RKO (cell line): Measurements from ENCODE around the gene SYT3.

Experiments
- DNase-seq: peaks from one replicate; pipeline ENCODE4 v3.0.0-alpha.2; 2016; ENCODE audit warnings: low spot score

The SYT3 gene, protein sequence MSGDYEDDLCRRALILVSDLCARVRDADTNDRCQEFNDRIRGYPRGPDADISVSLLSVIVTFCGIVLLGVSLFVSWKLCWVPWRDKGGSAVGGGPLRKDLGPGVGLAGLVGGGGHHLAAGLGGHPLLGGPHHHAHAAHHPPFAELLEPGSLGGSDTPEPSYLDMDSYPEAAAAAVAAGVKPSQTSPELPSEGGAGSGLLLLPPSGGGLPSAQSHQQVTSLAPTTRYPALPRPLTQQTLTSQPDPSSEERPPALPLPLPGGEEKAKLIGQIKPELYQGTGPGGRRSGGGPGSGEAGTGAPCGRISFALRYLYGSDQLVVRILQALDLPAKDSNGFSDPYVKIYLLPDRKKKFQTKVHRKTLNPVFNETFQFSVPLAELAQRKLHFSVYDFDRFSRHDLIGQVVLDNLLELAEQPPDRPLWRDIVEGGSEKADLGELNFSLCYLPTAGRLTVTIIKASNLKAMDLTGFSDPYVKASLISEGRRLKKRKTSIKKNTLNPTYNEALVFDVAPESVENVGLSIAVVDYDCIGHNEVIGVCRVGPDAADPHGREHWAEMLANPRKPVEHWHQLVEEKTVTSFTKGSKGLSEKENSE

DNA sequence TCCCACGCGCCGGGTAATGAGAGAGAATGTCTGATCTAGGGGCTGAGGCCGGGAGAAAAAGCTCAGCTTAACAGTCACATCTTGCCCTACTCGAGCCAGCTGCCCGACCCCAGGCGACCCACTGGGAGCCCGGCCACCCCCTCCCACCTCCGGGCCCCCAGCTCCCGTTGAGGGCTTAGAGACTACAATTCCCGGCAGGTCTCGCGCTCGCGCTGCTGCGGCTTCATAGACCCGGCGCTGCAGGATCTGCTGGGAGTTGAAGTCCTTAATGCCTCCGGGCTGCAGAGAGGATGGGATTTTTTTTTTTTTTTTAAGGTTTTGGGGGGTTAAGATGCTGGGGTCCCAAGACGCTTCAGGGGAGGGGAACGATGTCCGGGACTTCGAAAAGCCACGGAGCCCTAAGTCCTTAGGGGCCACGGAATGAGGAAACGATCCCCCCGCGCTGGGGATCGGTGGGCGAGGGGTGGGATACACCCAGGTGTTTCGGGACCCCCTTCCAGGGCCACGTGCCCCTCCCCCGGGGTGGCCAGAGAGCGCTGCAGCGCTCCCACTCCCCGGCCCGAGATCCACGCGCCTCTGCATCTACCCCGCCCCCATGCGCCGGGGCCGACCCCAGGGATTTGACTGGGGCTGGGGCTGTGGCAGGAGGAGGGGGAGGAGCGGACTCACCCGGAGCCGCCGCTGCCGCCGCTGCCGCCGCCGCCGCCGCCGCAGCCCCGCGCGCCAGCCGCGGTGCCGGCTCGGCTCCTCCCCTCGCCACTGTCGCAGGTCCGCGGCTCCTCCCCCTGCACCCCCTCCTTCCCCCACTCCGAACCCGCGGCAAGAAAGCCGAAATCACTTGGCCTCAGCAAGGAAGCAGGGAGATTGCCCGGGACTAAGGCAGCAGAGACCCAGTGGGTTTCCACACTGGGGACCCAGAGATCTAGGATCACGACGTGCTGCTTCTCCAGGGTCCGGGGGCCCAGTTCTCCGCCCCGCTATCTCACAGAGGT, at the start of gene SYT3:
Gene SYT3 (minus strand): TSS at position 761 of the 992 bp plus-strand sequence. CDS start 2,470 bp downstream, outside the sequence.
- DNase-seq = no peak

DNA sequence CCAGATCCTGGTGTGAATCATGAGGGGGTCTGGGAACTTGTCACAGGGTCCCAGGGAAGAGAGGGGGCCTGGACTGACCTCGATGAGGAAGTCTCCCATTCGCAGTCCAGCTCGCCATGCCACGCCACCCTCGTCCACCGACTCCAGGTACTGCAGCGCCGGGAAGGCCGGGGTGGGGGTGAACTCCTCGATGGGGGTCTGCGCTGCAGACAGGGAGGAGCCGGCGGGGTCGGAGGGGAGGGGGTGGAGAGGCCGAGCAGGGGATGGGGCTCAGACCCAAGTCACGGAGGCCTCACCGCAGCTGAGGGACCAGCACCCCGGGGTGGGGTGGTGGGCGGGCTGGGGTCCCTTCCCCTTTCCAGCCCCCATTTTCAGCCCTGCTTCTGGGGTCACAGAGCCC, 49.1 kb upstream of the SYT3 start:
- DNase-seq = no peak

DNA sequence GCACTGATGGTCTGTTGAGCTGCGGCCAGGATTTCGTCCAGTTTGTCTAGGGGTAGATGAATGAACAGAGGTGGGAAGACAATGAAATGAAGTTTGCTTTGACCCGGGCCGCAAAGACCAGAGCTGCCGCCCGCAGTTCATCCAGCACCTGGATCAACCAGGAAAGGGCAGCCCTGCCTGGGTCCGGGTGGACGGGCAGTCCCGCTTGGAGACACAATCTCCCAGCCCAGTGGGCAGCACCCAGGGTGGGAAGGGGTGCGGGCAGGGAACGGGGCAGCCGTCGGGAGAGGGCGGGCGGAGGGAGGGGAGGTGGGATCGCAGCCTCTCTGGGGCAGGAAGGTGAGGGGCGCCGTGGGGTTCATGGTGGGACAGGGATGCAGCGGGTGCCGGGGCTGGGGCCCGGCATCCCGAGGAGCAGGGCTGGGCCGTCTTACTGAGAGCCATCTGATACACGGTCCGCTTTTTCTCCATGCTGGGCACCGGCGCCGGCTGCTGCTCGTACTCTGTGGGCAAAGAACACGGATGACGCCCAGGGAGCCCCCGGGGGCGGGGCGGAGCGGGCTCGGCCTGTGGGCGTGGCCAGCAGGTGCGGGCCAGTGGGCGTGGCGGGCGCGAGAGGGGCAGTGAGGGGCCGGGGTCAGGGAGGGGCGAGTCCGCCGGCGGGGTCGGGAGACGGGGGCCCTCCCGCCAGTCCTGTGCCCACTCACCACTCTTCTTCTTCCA, 46.8 kb upstream of the SYT3 start:
- DNase-seq = no peak

DNA sequence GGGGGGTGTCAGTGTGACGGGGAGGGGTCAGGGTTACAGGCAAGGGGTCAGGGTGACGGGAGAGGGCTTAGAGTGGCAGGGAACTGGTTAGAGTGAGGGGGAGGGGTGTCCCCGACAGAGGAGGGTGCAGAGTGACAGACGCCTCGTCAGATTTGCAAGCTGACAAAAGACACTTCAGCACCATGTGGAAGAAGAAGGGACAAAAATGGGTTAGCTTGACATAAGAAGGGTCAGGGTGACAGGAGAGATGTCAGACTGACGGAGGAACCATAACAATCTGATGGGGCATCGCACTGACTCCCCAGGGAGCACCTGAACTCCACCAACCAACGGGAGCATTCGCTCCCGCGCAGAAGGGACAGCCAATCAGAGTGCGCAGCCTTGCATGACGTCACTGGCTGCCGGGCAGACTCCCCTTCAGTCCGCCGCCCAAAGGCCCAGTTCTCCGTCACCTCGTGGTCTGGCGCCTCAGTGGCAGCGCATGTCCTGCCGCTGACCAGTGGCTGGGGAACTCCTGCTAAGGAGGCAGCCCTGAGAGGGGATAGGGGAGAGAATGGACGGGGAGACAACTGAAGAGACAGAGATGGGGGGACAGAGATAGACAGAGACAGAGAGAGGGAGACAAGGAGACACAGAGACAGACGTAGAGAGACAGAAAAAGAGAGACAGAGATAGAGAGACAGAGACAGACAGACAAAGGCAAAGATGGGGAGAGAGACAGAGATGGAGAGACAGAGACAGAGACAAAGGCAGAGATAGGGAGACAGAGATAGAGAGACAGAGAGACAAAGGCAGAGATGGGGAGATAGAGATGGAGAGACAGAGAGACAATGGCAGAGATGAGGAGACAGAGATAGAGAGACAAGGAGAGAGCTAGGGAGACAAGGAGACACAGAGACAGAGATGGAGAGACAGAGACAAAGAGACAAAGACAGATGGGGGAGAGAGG, 39.8 kb upstream of the SYT3 start:
- DNase-seq = peak; percentile 58

DNA sequence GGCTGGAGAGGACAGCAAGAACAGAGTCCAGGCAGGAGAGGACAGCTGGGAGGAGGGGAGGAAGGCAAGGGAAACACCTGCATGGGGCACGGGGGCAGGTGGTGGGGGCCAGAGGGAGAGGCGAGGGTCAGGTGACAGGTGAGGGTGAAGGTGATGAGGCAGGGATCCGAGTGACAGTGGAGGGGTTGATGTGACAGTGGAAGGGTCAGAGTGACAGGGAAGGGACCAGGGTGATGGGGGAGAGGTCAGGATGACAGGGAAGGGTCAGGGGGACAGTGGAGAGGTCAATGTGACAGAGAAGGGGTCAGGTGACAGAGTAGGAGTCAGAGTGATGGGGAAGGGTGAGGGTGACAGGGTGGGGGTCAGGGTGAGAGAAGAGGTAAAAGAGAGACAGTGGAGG, 38.6 kb upstream of the SYT3 start:
- no peak for DNase-seq

DNA sequence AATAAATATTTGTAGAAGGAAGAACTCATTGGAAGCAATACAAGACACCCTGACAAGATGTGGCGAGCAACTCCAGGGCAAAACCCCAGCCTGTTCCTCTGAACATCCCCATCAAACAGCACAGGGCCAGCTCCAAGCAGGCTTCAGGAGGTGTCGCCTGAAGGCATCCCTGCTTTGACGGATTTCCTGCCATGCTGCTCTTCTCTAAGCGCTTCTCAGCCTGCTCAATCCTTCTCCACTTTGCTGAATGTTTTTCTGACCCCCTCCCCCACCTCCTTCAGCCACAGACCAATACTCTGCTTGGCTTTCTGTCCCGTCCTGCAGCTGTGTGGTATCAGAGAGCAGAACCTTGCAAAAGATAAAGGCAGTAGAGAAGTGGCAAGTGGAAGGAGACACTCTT, 38.0 kb upstream of the SYT3 start:
- DNase-seq = no peak

DNA sequence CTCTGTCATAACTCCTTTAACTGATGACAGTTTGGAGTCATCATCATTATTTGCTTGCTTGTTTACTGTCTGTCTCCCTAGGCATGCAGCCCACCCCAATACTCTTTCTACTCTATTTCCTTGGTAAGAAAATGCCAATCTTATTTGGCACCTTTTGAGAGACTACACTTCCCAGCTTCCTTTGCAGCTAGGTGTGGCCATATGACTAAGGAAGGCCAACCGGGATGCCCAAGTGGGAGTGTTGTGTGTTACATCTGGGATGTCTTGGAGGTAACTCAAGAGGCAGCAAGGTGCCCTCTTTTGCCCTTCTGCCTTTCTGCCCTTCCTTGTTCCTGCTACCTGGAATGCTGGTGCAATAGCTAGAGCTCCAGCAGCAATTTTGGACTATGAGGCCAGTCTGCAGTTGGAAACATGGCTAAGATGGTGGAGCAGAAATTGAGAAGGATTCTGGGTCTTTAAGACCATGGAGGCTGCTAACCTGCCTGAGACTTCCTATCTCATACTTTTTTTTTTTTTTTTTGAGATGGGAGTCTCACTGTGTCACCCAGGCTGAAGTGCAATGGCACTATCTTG, 37.0 kb upstream of the SYT3 start:
- no peak for DNase-seq

DNA sequence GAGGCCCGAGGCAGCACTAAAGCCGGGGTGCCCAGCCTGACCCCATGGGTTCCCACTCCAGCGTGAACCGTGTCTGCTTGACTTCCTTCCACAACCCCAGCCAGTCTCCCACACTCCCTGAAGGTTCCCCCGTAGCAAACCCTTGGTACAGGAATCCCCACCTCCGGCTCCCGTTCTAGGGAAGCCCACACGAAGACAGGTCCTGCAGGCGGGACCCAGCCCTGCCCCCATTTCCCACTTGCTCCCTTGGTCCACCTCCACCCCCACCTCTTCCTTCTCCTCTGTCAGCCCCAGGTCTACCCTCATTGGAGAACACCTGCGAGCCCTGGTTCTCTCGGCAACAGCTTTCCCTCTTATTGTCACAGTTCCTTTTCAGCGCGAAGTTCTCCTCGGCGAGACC, 33.4 kb upstream of the SYT3 start:
- DNase-seq = no peak

DNA sequence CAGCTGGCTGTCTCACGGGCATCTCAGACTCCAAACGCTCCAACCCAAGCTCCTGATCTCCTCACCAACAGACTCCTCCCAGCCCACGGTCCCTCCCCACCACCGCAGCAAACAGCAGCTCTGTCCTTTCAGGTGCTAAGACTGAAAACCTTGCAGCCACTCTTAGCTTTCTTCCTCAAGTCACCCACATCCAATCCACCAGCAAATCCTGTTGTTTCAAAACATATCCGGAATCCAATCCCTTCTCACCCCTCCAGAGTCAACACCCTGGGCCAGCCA, 30.4 kb upstream of the SYT3 start:
- no peak for DNase-seq

DNA sequence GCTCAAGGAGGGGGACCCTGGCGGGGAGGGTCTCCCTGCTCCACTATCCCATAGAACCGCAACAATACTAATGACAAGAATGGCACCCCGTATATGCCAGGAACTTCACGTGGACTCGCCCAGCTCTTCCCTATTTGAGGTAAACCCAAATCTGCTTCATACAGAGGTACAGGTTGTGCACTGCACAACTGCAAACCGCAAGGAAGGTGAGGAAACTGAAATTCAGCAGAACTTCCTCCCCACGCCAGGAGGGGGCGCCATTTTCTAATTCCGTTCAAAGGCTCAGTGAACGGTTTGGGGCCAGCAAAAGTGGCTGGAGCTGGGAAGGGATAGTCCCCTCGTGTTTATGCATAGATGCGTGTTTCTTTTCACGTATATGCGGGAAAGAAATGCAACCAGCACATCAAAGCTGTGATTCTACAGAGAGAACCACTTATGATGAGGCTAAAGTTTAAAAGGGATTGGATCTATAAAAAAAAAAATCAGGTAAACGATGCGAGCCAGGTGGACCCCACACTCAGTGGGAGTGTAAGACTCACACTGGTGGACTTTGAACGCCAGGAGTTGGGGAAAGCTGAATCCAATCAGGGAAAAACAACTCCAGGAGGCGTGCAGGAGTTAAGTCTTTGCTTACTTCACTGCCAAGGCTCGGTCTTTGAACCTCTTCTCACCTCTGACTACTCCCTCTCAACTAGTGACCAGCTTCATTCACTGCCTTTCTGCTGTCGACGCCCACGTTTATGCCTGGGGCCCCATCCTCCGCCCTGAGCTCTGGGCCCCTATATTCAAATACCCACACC, 29.8 kb upstream of the SYT3 start:
- DNase-seq = no peak

DNA sequence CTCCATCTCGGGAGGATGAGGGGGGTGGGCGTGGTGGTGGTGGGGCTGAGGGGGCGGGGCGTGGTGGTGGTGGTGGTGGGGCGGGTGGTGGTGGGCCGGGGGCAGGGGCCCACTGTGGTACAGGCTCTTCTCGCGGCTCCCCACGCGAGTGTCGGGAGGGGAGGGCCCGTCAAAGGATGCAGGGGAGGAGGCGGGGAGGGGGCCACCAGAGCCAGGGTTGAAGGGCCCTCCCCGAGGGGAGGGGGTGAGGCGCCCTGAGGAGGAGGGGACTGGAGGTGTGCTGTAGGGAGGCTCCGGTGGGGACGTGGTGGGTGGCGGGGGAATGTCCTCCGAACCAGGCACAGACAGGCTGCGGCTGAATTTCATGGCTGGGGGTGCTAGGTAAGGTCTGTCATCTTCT, 29.2 kb upstream of the SYT3 start:
- no peak for DNase-seq

DNA sequence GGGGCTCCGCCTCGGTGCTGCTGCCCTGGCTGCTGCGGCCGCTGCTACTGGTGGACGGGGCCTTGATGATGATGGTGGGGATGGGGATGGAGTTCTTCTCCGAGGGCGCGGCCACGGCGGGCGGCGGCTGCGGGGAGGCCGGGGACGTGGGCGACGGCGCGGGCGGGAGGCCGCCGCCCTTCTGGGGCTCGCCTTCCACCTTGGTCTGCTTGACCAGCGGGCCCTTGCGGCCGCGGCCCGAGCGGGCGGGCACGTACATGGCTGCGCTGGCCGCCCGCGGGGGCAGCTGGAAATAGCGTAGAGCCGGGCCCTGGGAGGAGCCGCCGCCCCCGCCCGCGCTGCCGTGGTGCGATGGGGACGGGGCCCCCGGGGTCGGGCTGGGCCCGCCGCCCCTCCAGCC, 28.7 kb upstream of the SYT3 start:
- no peak for DNase-seq

DNA sequence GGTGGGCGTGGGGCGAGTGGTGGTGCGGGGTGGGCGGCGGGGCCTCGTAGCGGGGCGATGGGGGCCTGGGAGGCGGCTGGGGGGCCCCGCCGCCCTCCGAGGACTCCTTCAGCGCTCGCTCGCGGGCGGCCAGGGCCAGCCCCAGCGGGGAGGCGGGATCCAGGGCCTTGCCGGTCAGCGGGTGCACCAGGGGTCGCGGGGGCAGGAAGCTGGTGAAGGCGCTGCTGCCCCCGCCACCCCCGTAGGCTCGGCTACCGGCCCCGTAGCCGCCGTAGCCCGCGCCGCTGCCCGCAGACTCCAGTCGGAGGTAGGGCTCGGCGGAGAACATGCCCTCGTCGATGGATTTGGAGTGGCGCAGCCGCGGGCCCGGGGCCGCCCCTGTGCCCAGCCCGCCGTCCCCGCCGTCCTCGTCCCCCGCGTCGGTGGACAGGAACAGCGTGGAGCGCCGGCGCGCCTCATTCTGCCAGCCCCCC, 28.1 kb upstream of the SYT3 start:
- no peak for DNase-seq

DNA sequence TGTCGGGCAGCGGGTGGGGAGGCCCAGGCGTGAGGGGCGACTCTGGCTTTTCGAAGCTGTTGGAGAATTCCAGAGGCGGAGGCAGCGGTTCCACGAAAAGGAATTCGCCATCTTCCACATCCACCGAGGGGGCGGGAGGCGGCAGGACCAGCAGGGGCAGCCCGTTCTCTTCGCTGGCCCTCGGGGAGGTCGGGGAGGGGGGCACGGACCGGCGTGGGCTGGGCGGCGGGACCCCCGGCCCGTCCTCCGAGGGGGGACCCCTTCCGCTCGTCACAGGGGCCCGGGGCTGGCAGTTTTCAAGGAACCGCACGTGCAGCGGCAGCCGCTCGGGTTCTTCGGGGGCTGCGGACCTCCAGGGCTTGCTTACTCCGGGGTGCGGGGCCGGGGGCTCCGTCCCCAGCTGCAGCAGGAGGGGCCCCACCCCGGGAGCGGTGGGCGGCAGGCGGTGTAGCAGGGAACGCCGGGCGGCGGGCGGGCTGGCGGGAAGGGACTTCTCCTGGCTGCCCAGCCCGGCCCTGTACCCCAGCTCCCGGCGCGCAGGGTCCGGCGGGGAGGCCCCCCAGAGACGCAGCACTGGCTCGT, 27.6 kb upstream of the SYT3 start:
- DNase-seq = no peak

DNA sequence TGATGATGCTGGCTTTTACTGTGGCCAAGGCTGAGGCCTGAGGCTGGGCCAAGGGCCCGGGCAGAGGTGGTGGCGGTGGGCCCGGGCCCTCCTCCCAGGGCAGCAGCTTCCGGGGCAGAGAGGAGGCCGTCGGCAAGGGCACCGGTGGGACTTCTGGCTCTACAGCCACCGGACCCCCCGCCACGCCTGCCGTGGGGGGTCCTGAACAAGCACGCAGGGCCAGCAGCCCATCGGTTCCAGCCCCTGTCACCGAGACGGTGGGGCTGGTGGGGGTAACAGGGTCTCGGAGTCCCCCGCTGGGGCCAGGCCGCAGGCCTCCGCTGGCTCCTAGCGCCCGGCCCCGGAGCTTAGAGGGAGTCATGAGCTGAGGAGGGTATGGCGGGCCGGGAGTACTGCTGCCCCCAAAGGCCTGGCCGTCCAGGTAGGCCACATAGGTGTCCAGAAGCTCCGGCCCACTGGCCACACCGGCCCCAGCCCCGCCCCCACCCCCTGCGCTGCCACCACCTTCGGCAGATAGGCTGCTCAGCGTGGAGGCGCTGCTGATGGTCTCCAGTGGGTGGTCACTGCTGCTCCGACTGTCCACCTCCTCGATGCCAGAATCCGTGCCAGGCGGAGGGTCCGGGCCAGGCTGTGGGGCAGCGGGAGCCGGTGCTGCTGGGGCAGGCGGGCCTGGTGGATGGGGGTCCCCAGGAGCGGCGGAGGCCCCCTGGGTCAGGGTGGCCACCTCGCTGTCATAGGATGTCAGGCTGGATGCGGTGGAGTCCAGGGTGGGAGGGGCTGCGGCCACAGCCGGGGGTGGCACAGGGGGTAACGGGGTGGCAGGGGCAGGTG, 26.9 kb upstream of the SYT3 start:
- DNase-seq = no peak

DNA sequence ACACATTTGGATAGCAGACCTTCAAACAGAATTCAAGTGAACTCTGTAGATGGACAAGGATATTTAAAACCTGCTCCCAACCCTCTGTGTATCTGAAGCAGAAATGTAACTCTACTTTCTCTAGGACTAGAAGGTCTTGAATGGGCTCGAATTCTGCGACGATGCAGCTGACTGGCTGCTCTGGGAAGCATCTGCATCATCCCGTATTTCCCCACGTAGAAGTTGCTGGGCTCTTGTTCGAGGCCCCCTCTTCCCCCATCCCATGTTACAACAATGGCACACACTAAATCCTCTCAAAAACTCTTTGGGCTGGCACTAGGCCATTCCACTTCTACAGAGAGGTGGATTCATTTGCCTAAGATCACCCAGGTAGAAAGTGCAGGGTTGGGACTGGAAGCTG, 24.5 kb upstream of the SYT3 start:
- DNase-seq = no peak

DNA sequence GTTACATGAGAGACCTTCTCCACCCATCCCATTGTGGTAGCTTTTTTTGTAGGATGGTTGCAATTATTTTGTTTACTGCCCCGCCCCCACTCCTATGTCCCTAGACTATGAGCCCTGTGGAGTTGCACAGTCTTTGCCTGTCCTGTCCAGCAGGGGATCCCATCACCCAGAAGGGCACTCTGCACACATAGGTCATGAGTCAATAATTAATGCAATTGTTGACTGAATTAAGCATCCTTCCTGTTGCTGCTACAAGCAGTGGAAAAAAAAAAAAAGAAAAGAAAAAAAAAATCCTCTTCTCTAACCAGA, 23.8 kb upstream of the SYT3 start:
- peak; percentile 84 for DNase-seq

DNA sequence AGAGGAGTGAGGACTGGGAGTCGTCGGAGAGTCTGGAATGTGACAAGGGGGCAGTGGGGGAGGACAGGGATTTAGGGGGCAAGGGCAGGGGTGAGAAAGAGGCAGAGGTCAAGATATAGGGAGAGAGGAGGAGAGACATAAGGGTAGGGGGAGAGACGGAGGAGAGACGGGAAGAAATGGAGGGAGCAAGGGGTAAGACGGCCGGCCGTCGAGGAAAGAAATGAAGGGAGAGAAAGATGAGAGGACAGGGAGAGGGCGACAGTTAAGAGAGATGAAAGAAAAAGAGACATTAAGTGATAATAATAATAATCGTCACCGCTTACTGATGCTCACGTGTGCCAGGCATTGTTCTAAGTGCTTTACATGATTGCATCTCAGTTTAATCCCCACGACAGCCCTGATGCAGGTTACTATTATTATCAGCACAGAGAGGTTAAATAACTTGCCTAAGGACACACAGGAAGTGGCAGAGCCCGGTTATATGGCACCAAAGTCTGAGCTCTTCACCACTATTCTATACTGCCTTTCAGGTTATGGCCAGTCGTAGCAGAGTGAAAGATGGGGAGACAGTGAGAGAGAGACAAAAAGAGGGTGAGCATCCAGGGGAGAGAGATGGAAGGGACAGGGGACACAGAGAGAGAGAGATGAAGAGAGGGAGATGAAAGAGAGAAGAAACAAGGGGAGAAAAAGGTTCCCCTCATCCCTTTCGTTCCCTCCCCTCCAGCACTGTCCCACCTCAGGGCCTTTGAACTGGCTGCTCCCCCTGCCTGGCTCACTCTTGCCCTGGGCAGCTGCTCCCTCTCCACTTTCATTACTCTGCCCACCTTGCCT, 23.2 kb upstream of the SYT3 start:
- DNase-seq = no peak
